Measurements from ENCODE around the gene TPRG1L. TPM values are rescaled to one million over a fixed set of nuclear protein-coding genes. Genes with fewer than 3 reads are reported as not detected.
A peak's percentile ranks its signal among the peaks of the same experiment; 100 is the strongest.

The TPRG1L gene
- total and polyA plus RNA-seq, 7 experiments from 2014 or later = 15.6 to 61.4 (median 44.0) TPM

- Mint-ChIP-seq H3K9me3 (no peaks in the 10 kb centered on the region), H3K4me3 (no peak overlapping the region), H3K27me3 (no peaks in the 10 kb centered on the region), H3K27ac (peak overlapping the region in 4 of 9 donors; percentile 17 to 81 (median 51)), H3K4me1 (peaks cover 5 to 10% (median 8%) of the 10 kb centered on the region in 7 donors), H3K36me3 (peaks cover 0 to 21% (median 4%) of the 10 kb centered on the region in 5 donors)
- H3K4me1 ChIP-seq (ENCODE audit: control insufficient read depth in 2 of 2, insufficient read depth in 2 of 2, low read length in 2 of 2) = peaks cover 11% of the 10 kb centered on the region in 2 donors
- no peak overlapping the region for H3K27ac ChIP-seq (ENCODE audit: low read depth, low read length)
- H3K4me3 ChIP-seq (ENCODE audit: low read length) = no peak overlapping the region
- POLR2A ChIA-PET = interaction anchor here (2.4 kb wide), 1 partner anchor 19 kb away, joined by 10 read pairs; the partner anchor contains the start of gene WRAP73
- intact Hi-C loops (cut with micrococcal nuclease) = no loop called here
- peaks cover 0 to 78% (median 25%) of the 10 kb centered on the region in 3 experiments for H3K36me3 ChIP-seq (ENCODE audit: control insufficient read depth in 2 of 3, insufficient read depth in 3 of 3, low read length in 3 of 3)
- CTCF ChIA-PET = interaction anchor here (1.3 to 1.5 kb wide), 2 partner anchors 10 to 11 kb away, joined by 4 read pairs; no protein-coding TSS in a partner anchor
- ATAC-seq (no peak), DNase-seq (no peak)
- H3K27me3 ChIP-seq (ENCODE audit: control insufficient read depth in 2 of 2, insufficient read depth in 2 of 2, low read length in 2 of 2) = no peaks in the 10 kb centered on the region
- H3K9me3 ChIP-seq (ENCODE audit: control insufficient read depth in 2 of 3, low read length in 3 of 3) = no peaks in the 10 kb centered on the region
These were observed 5.4 kb downstream of the TPRG1L start for GRCh38 chr1:3630161-3630611.

GRCh38 chr1:3630914-3631313 is 6.1 kb downstream of the TPRG1L start:
- intact Hi-C loops (cut with micrococcal nuclease) = no loop called here
- Mint-ChIP-seq H3K9me3 (no peaks in the 10 kb centered on the region), H3K36me3 (peaks cover 0 to 23% (median 4%) of the 10 kb centered on the region in 5 donors), H3K27ac (peak overlapping the region in 2 of 9 donors; percentile 36 to 52), H3K27me3 (no peaks in the 10 kb centered on the region), H3K4me1 (peaks cover 2 to 5% (median 5%) of the 10 kb centered on the region in 7 donors), H3K4me3 (peak overlapping the region in 1 of 10 donors; percentile 29)
- DNase-seq (no peak), ATAC-seq (no peak)
- Histone ChIP-seq H3K27ac (ENCODE audit: low read depth, low read length) (no peak overlapping the region), H3K9me3 (ENCODE audit: control insufficient read depth in 2 of 3, low read length in 3 of 3) (no peaks in the 10 kb centered on the region), H3K4me3 (ENCODE audit: low read length) (no peak overlapping the region), H3K4me1 (ENCODE audit: control insufficient read depth in 2 of 2, insufficient read depth in 2 of 2, low read length in 2 of 2) (peaks cover 4 to 5% of the 10 kb centered on the region in 2 donors), H3K27me3 (ENCODE audit: control insufficient read depth in 2 of 2, insufficient read depth in 2 of 2, low read length in 2 of 2) (no peaks in the 10 kb centered on the region), H3K36me3 (ENCODE audit: control insufficient read depth in 2 of 3, insufficient read depth in 3 of 3, low read length in 3 of 3) (peaks cover 0 to 85% (median 26%) of the 10 kb centered on the region in 3 experiments)
- ChIA-PET POLR2A (no interaction called here), CTCF (interaction anchor here (1.3 to 1.5 kb wide), 2 partner anchors 9 to 11 kb away, joined by 4 read pairs; no protein-coding TSS in a partner anchor)

- no peaks in the 10 kb centered on the region for H3K9me3 Mint-ChIP-seq
- H3K9me3 ChIP-seq (ENCODE audit: control insufficient read depth in 2 of 3, low read length in 3 of 3) = no peaks in the 10 kb centered on the region
- intact Hi-C loops (cut with micrococcal nuclease) = no loop called here
- H3K27ac ChIP-seq (ENCODE audit: low read depth, low read length) = no peak overlapping the region
- H3K27ac Mint-ChIP-seq = peak overlapping the region in 2 of 9 donors; percentile 5 to 18
- no peaks in the 10 kb centered on the region for H3K27me3 ChIP-seq (ENCODE audit: control insufficient read depth in 2 of 2, insufficient read depth in 2 of 2, low read length in 2 of 2)
- ChIA-PET POLR2A (interaction anchor here (1.1 kb wide), 1 partner anchor 8 kb away, joined by 3 read pairs; no protein-coding TSS in a partner anchor), CTCF (interaction anchor here (1.3 to 1.5 kb wide), 2 partner anchors 8 to 12 kb away, joined by 4 read pairs; no protein-coding TSS in a partner anchor)
- H3K36me3 ChIP-seq (ENCODE audit: control insufficient read depth in 2 of 3, insufficient read depth in 3 of 3, low read length in 3 of 3) = peaks cover 0 to 92% (median 30%) of the 10 kb centered on the region in 3 experiments
- H3K27me3 Mint-ChIP-seq = no peaks in the 10 kb centered on the region
- H3K36me3 Mint-ChIP-seq = peaks cover 0 to 28% (median 8%) of the 10 kb centered on the region in 5 donors
- no peak overlapping the region for H3K4me3 Mint-ChIP-seq
- DNase-seq (no peak), ATAC-seq (no peak)
- H3K4me1 ChIP-seq (ENCODE audit: control insufficient read depth in 2 of 2, insufficient read depth in 2 of 2, low read length in 2 of 2) = no peaks in the 10 kb centered on the region
- H3K4me1 Mint-ChIP-seq = peaks cover 0 to under 1% (median 0%) of the 10 kb centered on the region in 7 donors
- no peak overlapping the region for H3K4me3 ChIP-seq (ENCODE audit: low read length)
These were observed 6.8 kb downstream of the TPRG1L start for GRCh38 chr1:3631320-3632260.

GRCh38 chr1:3632298-3632697 is 7.5 kb downstream of the TPRG1L start:
- peaks cover 0 to 5% (median 0%) of the 10 kb centered on the region in 7 donors for H3K4me1 Mint-ChIP-seq
- H3K27ac Mint-ChIP-seq = peak overlapping the region in 1 of 9 donors; percentile 5
- H3K9me3 Mint-ChIP-seq = no peaks in the 10 kb centered on the region
- ATAC-seq (no peak), DNase-seq (no peak)
- POLR2A ChIA-PET = interaction anchor here (1.1 kb wide), 1 partner anchor 9 kb away, joined by 3 read pairs; no protein-coding TSS in a partner anchor
- H3K27me3 ChIP-seq (ENCODE audit: control insufficient read depth in 2 of 2, insufficient read depth in 2 of 2, low read length in 2 of 2) = no peaks in the 10 kb centered on the region
- no peaks in the 10 kb centered on the region for H3K4me1 ChIP-seq (ENCODE audit: control insufficient read depth in 2 of 2, insufficient read depth in 2 of 2, low read length in 2 of 2)
- H3K9me3 ChIP-seq (ENCODE audit: control insufficient read depth in 2 of 3, low read length in 3 of 3) = no peaks in the 10 kb centered on the region
- peaks cover 0 to 33% (median 11%) of the 10 kb centered on the region in 5 donors for H3K36me3 Mint-ChIP-seq
- H3K27me3 Mint-ChIP-seq = no peaks in the 10 kb centered on the region
- H3K27ac ChIP-seq (ENCODE audit: low read depth, low read length) = no peak overlapping the region
- CTCF ChIA-PET = no interaction called here
- no peak overlapping the region for H3K4me3 ChIP-seq (ENCODE audit: low read length)
- H3K4me3 Mint-ChIP-seq = no peak overlapping the region
- H3K36me3 ChIP-seq (ENCODE audit: control insufficient read depth in 2 of 3, insufficient read depth in 3 of 3, low read length in 3 of 3) = peaks cover 0 to 98% (median 31%) of the 10 kb centered on the region in 3 experiments
- intact Hi-C loops (cut with micrococcal nuclease) = no loop called here

GRCh38 chr1:3632716-3633343 is 8.0 kb downstream of the TPRG1L start:
- Histone ChIP-seq H3K36me3 (ENCODE audit: control insufficient read depth in 2 of 3, insufficient read depth in 3 of 3, low read length in 3 of 3) (peaks cover 0 to 98% (median 33%) of the 10 kb centered on the region in 3 experiments), H3K4me3 (ENCODE audit: low read length) (no peak overlapping the region), H3K4me1 (ENCODE audit: control insufficient read depth in 2 of 2, insufficient read depth in 2 of 2, low read length in 2 of 2) (no peaks in the 10 kb centered on the region), H3K27me3 (ENCODE audit: control insufficient read depth in 2 of 2, insufficient read depth in 2 of 2, low read length in 2 of 2) (no peaks in the 10 kb centered on the region), H3K27ac (ENCODE audit: low read depth, low read length) (no peak overlapping the region), H3K9me3 (ENCODE audit: control insufficient read depth in 2 of 3, low read length in 3 of 3) (no peaks in the 10 kb centered on the region)
- Mint-ChIP-seq H3K9me3 (no peaks in the 10 kb centered on the region), H3K27ac (peak overlapping the region in 1 of 9 donors; percentile 43), H3K36me3 (peaks cover 2 to 36% (median 11%) of the 10 kb centered on the region in 5 donors), H3K4me1 (peaks cover 0 to 5% (median 0%) of the 10 kb centered on the region in 7 donors), H3K27me3 (no peaks in the 10 kb centered on the region), H3K4me3 (no peak overlapping the region)
- ATAC-seq (no peak), DNase-seq (no peak)
- intact Hi-C loops (cut with micrococcal nuclease) = no loop called here
- ChIA-PET CTCF (no interaction called here), POLR2A (interaction anchor here (0.6 kb wide), 1 partner anchor 12 kb away, joined by 3 read pairs; no protein-coding TSS in a partner anchor)

- Mint-ChIP-seq H3K36me3 (peaks cover 8 to 42% (median 11%) of the 10 kb centered on the region in 5 donors), H3K27ac (no peak overlapping the region), H3K9me3 (no peaks in the 10 kb centered on the region), H3K4me3 (no peak overlapping the region), H3K4me1 (peaks cover 0 to 5% (median 0%) of the 10 kb centered on the region in 7 donors), H3K27me3 (no peaks in the 10 kb centered on the region)
- POLR2A ChIA-PET = interaction anchor here (0.6 kb wide), 1 partner anchor 12 kb away, joined by 3 read pairs; no protein-coding TSS in a partner anchor
- CTCF ChIA-PET = interaction anchor here (0.6 kb wide), 1 partner anchor 21 kb away, joined by 3 read pairs; no protein-coding TSS in a partner anchor
- no peak for DNase-seq
- H3K36me3 ChIP-seq (ENCODE audit: control insufficient read depth in 2 of 3, insufficient read depth in 3 of 3, low read length in 3 of 3) = peaks cover 0 to 98% (median 28%) of the 10 kb centered on the region in 3 experiments
- H3K27me3 ChIP-seq (ENCODE audit: control insufficient read depth in 2 of 2, insufficient read depth in 2 of 2, low read length in 2 of 2) = no peaks in the 10 kb centered on the region
- intact Hi-C loops (cut with micrococcal nuclease) = no loop called here
- H3K9me3 ChIP-seq (ENCODE audit: control insufficient read depth in 2 of 3, low read length in 3 of 3) = no peaks in the 10 kb centered on the region
- H3K4me1 ChIP-seq (ENCODE audit: control insufficient read depth in 2 of 2, insufficient read depth in 2 of 2, low read length in 2 of 2) = no peaks in the 10 kb centered on the region
- ATAC-seq = no peak
- no peak overlapping the region for H3K4me3 ChIP-seq (ENCODE audit: low read length)
- H3K27ac ChIP-seq (ENCODE audit: low read depth, low read length) = no peak overlapping the region
These were observed 8.7 kb downstream of the TPRG1L start for GRCh38 chr1:3633344-3634058.
